Measurements from ENCODE around the gene AGTPBP1. TPM values are rescaled to one million over a fixed set of nuclear protein-coding genes. Genes with fewer than 3 reads are reported as not detected.
A peak's percentile ranks its signal among the peaks of the same experiment; 100 is the strongest.

The AGTPBP1 gene
- total and polyA plus RNA-seq, 2 of the 8 experiments (the other 6 are each of a cell fraction or from before 2014, with no cell fraction given): 13.4 to 65.2 TPM

- H4K5ac ChIP-seq (ENCODE audit: insufficient read length, low read depth, low read length): no peak overlapping the region
- no peak overlapping the region for H3K4ac ChIP-seq (replicated peaks; ENCODE audit: insufficient read length, low read depth, low read length)
- H3K27ac ChIP-seq (ENCODE audit: low read depth, low read length): no peak overlapping the region
- no peak overlapping the region for H3K23ac ChIP-seq (ENCODE audit: insufficient read length)
- FAIRE-seq (no peak), DNase-seq (ENCODE audit: low read depth in 1 of 2, low spot score in 2 of 2) (no peak)
- no peaks in the 10 kb centered on the region for H3K27me3 ChIP-seq (replicated peaks in 1 of 4; ENCODE audit: control insufficient read depth in 3 of 4, extremely low read depth in 1 of 4, insufficient read depth in 3 of 4, low read length in 3 of 4)
- H4K91ac ChIP-seq (replicated peaks; ENCODE audit: insufficient read length, low read length): no peak overlapping the region
- H2BK120ac ChIP-seq (replicated peaks; ENCODE audit: low read depth, low read length): no peak overlapping the region
- H2BK15ac ChIP-seq (ENCODE audit: low read length): no peak overlapping the region
- no peak overlapping the region for H3K9ac ChIP-seq (replicated peaks in 1 of 4; ENCODE audit: extremely low read depth in 1 of 4, low read depth in 3 of 4, low read length in 3 of 4)
- no peaks in the 10 kb centered on the region for H3K36me3 ChIP-seq (ENCODE audit: control insufficient read depth in 2 of 4, insufficient read depth in 4 of 4, low read length in 3 of 4)
- no peak overlapping the region for H2AFZ ChIP-seq (ENCODE audit: low read length)
- no peak overlapping the region for H2BK20ac ChIP-seq (ENCODE audit: low read length)
- no peak overlapping the region for H3K4me3 ChIP-seq (ENCODE audit: extremely low read depth in 1 of 4, insufficient read depth in 2 of 4, low read depth in 3 of 4, low read length in 4 of 4)
- H3K79me2 ChIP-seq (ENCODE audit: control insufficient read depth in 1 of 2, insufficient read depth in 2 of 2, low read length in 2 of 2): peaks cover 0 to 34% of the 10 kb centered on the region in 2 experiments; a peak in 2 of 4 replicates
- H3K23me2 ChIP-seq (ENCODE audit: low read depth, low read length): peaks cover 2% of the 10 kb centered on the region; the same call in 1 of the 2 replicates
- 83% methylated on average over 5 of the region's 5 CpGs; no CpG with 5 or more reads in 1 of the 2 experiments for WGBS, 2 experiments (ENCODE audit: extremely low coverage in 1 of 2, insufficient coverage in 1 of 2, insufficient read length in 1 of 2, insufficient replicate concordance in 2 of 2, low coverage in 1 of 2, low lambda C conversion rate in 2 of 2, missing lambda C conversion rate in 1 of 2)
- peaks cover 0 to 3% of the 10 kb centered on the region in 2 experiments for H4K20me1 ChIP-seq (replicated peaks in 1 of 2; ENCODE audit: control insufficient read depth in 1 of 2, insufficient read depth in 2 of 2, low read length in 2 of 2)
- H4K8ac ChIP-seq (ENCODE audit: extremely low read depth, insufficient read depth, low read length): no peak overlapping the region
- H3K9me3 ChIP-seq (ENCODE audit: insufficient read depth in 2 of 2, low read depth in 1 of 2, low read length in 1 of 2): no peaks in the 10 kb centered on the region
- no peaks in the 10 kb centered on the region for H3K79me1 ChIP-seq (ENCODE audit: low read depth, low read length)
- no peak overlapping the region for H2BK5ac ChIP-seq (ENCODE audit: low read depth, low read length)
- no peak overlapping the region for H3K4me2 ChIP-seq (ENCODE audit: insufficient read depth in 1 of 2, low read depth in 2 of 2, low read length in 2 of 2)
- no peaks in the 10 kb centered on the region for H3K4me1 ChIP-seq (replicated peaks in 1 of 4; ENCODE audit: control insufficient read depth in 3 of 4, insufficient read depth in 4 of 4, low read length in 3 of 4)
- POLR2A ChIA-PET (ENCODE audit: partially characterized antibody): no interaction called here
- H3K56ac ChIP-seq (replicated peaks; ENCODE audit: insufficient read length, low read depth, low read length): no peak overlapping the region
- no peak overlapping the region for H2AK5ac ChIP-seq (ENCODE audit: low read depth, low read length)
- H3K18ac ChIP-seq (ENCODE audit: extremely low read depth, low read length): no peak overlapping the region
- CTCF ChIA-PET (ENCODE audit: partially characterized antibody): interaction anchor here (0.8 to 3.0 kb wide), 11 partner anchors 9 to 103 kb away, joined by 3 to 11 read pairs (median 4); no protein-coding TSS in a partner anchor
- H3K14ac ChIP-seq (ENCODE audit: insufficient read length): no peak overlapping the region
- no peak overlapping the region for H2BK12ac ChIP-seq (ENCODE audit: low read depth, low read length)
- TF ChIP-seq RBBP5 (IDR thresholded peaks at IDR 0.05; ENCODE audit: borderline replicate concordance, low read depth, low read length) (no peak), RAD21 (IDR thresholded peaks at IDR 0.05 in 1 of 2, conservative IDR thresholded peaks at IDR 0.05 in 1 of 2; ENCODE audit: low read depth in 2 of 2, low read length in 2 of 2) (peak; percentile 15 to 30; a peak in 3 of 4 replicates), FOSL1 (IDR thresholded peaks at IDR 0.05; ENCODE audit: insufficient read depth, low read depth, low read length) (no peak), TAF7 (optimal IDR thresholded peaks at IDR 0.05; ENCODE audit: borderline replicate concordance, low read depth, low read length) (no peak), CEBPB (IDR thresholded peaks at IDR 0.05; ENCODE audit: low read depth, low read length) (no peak), BRCA1 (IDR thresholded peaks at IDR 0.05; ENCODE audit: low read depth, low read length) (no peak), CREB1 (IDR thresholded peaks at IDR 0.05) (no peak), JUND (IDR thresholded peaks at IDR 0.05; ENCODE audit: low read length) (no peak)
These were observed 25.5 kb downstream of the AGTPBP1 start for GRCh38 chr9:85716031-85716877.

Measured in H1 (cell line).